ENCODE measurements around the gene PCDHB4. TPM values are rescaled to one million over a fixed set of nuclear protein-coding genes. Genes with fewer than 3 reads are reported as not detected.
A peak's percentile ranks its signal among the peaks of the same experiment; 100 is the strongest.

PCDHB4 gene
- total and polyA plus RNA-seq, 2 of the 4 experiments (the other 2 are of a cell fraction) = 0.03 TPM; not detected in 1

- WGBS, 2 experiments (ENCODE audit: extremely low coverage in 2 of 2, insufficient read length in 1 of 2) = 24% methylated on average over 4 of the region's 12 CpGs; no CpG with 5 or more reads in 1 of the 2 experiments
- H3K18ac ChIP-seq (ENCODE audit: low read depth, low read length) = no peak overlapping the region
- no peak overlapping the region for H3K27ac ChIP-seq (ENCODE audit: insufficient read depth, low read length)
- peak overlapping the region; percentile 27 for H3K4me2 ChIP-seq (ENCODE audit: low read depth, low read length)
- H3K4me1 ChIP-seq (ENCODE audit: control insufficient read depth, insufficient read depth, low read length) = no peaks in the 10 kb centered on the region
- no peak overlapping the region for H2AK9ac ChIP-seq (replicated peaks; ENCODE audit: low read depth, low read length, poor library complexity)
- BruUV-seq (replicated peaks) = no TSS peak
- H3K4ac ChIP-seq (ENCODE audit: low read depth, low read length) = no peak overlapping the region
- no peaks in the 10 kb centered on the region for H3K36me3 ChIP-seq (ENCODE audit: control insufficient read depth, insufficient read depth, low read length)
- H4K91ac ChIP-seq (ENCODE audit: insufficient read depth, low read depth, low read length) = no peak overlapping the region
- peaks cover 8% of the 10 kb centered on the region for H3K9me3 ChIP-seq (ENCODE audit: control insufficient read depth, insufficient read depth, low read length)
- dilution Hi-C loops (cut with HindIII; ENCODE audit: low sequenced_read_pairs, unreplicated experiment) = no loop called here
- H2BK120ac ChIP-seq (ENCODE audit: low read depth, low read length) = no peak overlapping the region
- intact Hi-C loops (cut with micrococcal nuclease) = no loop called here
- ChIA-PET CTCF (no interaction called here), POLR2A (ENCODE audit: unreplicated experiment) (no interaction called here)
- TF ChIP-seq FOS (IDR thresholded peaks at IDR 0.05; ENCODE audit: low read depth, low read length) (no peak), ELK1 (IDR thresholded peaks at IDR 0.05; ENCODE audit: borderline replicate concordance, low read depth, low read length) (no peak), USF2 (IDR thresholded peaks at IDR 0.05; ENCODE audit: low read depth, low read length) (no peak), MAFK (IDR thresholded peaks at IDR 0.05; ENCODE audit: low read depth, low read length) (no peak), BHLHE40 (IDR thresholded peaks at IDR 0.05; ENCODE audit: low read depth, low read length) (no peak), CHD1 (IDR thresholded peaks at IDR 0.05; ENCODE audit: low read depth, low read length) (no peak), MAZ (IDR thresholded peaks at IDR 0.05; ENCODE audit: borderline replicate concordance, low read depth, low read length) (no peak), SMC3 (IDR thresholded peaks at IDR 0.05; ENCODE audit: low read depth, low read length) (no peak), RFX5 (IDR thresholded peaks at IDR 0.05; ENCODE audit: low read depth, low read length) (no peak), MXI1 (IDR thresholded peaks at IDR 0.05; ENCODE audit: borderline replicate concordance, low read depth, low read length) (no peak)
- DNase-seq (no peak), ATAC-seq (ENCODE audit: low read depth) (no peak)
- H2BK15ac ChIP-seq (ENCODE audit: low read depth, low read length) = no peak overlapping the region
- H2AK5ac ChIP-seq (ENCODE audit: low read depth, low read length) = no peak overlapping the region
- in situ Hi-C loops (cut with MboI; ENCODE audit: low sequenced_read_pairs) = no loop called here
- H3K14ac ChIP-seq (replicated peaks; ENCODE audit: low read depth, low read length) = no peak overlapping the region
- H2BK20ac ChIP-seq (ENCODE audit: low read depth, low read length) = no peak overlapping the region
- H3K27me3 ChIP-seq (ENCODE audit: control insufficient read depth, insufficient read depth, low read length) = no peaks in the 10 kb centered on the region
- H2BK5ac ChIP-seq (ENCODE audit: low read depth, low read length, poor library complexity, severe bottlenecking) = no peak overlapping the region
- peak overlapping the region; percentile 86 for H3K4me3 ChIP-seq (ENCODE audit: insufficient read depth, low read depth, low read length)
- H4K8ac ChIP-seq (ENCODE audit: low read depth in 2 of 2, low read length in 2 of 2) = no peak overlapping the region
- H3K9ac ChIP-seq (ENCODE audit: low read depth, low read length) = no peak overlapping the region
- no peaks in the 10 kb centered on the region for H3K9me1 ChIP-seq (ENCODE audit: insufficient read depth, low read length)
- no peak overlapping the region for H2AFZ ChIP-seq (replicated peaks; ENCODE audit: low read length, poor library complexity)
- H4K5ac ChIP-seq (ENCODE audit: low read depth, low read length) = no peak overlapping the region
- H4K20me1 ChIP-seq (ENCODE audit: insufficient read depth, low read length) = no peaks in the 10 kb centered on the region
- no peak overlapping the region for H3K56ac ChIP-seq (ENCODE audit: extremely low read depth, insufficient read depth, low read length)
- H3K23ac ChIP-seq (ENCODE audit: low read depth, low read length) = no peak overlapping the region
- H3K79me1 ChIP-seq (ENCODE audit: low read depth in 1 of 2, low read length in 2 of 2) = no peaks in the 10 kb centered on the region
Observed at GRCh38 chr5:141095263-141095641, 26.4 kb upstream of the PCDHB4 start.
